PC-3 (cell line): ENCODE measurements around the gene TMEM54. TPM values are rescaled to one million over a fixed set of nuclear protein-coding genes. Genes with fewer than 3 reads are reported as not detected.

ENCODE experiments used
- ATAC-seq: fragments of 200-7000 bp; cut with Tn5 transposase; 2 replicates; pipeline ENCODE4 v1.9.1; 2020; ENCODE audit warnings: mild to moderate bottlenecking, moderate library complexity
- BruUV-seq: library from RNA; stranded (reverse); fragments of 400-500 nt; replicated peaks from 2 replicates; lab custom pipeline; 2021; lab: Mats Ljungman, UMichigan
- CTCF ChIA-PET: fragments of 300-600 bp; sonication (Branson Sonifier 250); formaldehyde crosslinking; loops from one replicate; lab custom pipeline; 2022; ENCODE audit warnings: antibody characterized with exemption; lab: Charles Lee
- POLR2A ChIA-PET: fragments of 300-600 bp; sonication (Branson Sonifier 250); formaldehyde crosslinking; loops from one replicate; lab custom pipeline; 2022; ENCODE audit warnings: antibody characterized with exemption; ENCODE audit not compliant: unreplicated experiment; lab: Charles Lee
- DNase-seq: peaks from one replicate; pipeline ENCODE4 v3.0.0-alpha.2; 2015
- H2AFZ ChIP-seq: fragments of 300-600 bp; sonication (generic); 2 replicates; pipeline ENCODE4 v1.6.0; 2016; ENCODE audit warnings: antibody characterized with exemption, low read length
- H3F3A ChIP-seq: fragments of 300-600 bp; sonication (generic); one replicate; pipeline ENCODE4 v1.6.0; 2017; ENCODE audit warnings: antibody characterized with exemption, low read length, control low read depth, mild to moderate bottlenecking; ENCODE audit not compliant: unreplicated experiment
- H3K27ac ChIP-seq: fragments of 300-600 bp; sonication (generic); 2 replicates; pipeline ENCODE4 v1.5.1; 2016; ENCODE audit warnings: mild to moderate bottlenecking, low read length
- H3K27me3 ChIP-seq: fragments of 300-600 bp; sonication (generic); 2 replicates; pipeline ENCODE4 v1.6.1; 2016; ENCODE audit warnings: low read length, mixed read lengths
- H3K36me3 ChIP-seq: fragments of 300-600 bp; sonication (generic); 2 replicates; pipeline ENCODE4 v1.6.1; 2016; ENCODE audit warnings: low read depth, mixed run types, low read length, mixed read lengths
- H3K4me1 ChIP-seq: fragments of 300-600 bp; sonication (generic); 2 replicates; pipeline ENCODE4 v1.5.1; 2016; ENCODE audit warnings: low read length; ENCODE audit not compliant: insufficient read depth
- H3K4me2 ChIP-seq: fragments of 300-600 bp; sonication (generic); 2 replicates; pipeline ENCODE4 v1.6.0; 2016; ENCODE audit warnings: low read length
- H3K4me3 ChIP-seq: fragments of 300-600 bp; sonication (generic); 2 replicates; pipeline ENCODE4 v1.5.1; 2016; ENCODE audit warnings: mild to moderate bottlenecking, low read length, mixed read lengths
- H3K79me2 ChIP-seq: fragments of 300-600 bp; sonication (generic); 2 replicates; pipeline ENCODE4 v1.6.1; 2017; ENCODE audit warnings: low read length, mixed read lengths
- H3K9ac ChIP-seq: fragments of 300-600 bp; sonication (generic); 2 replicates; pipeline ENCODE4 v1.6.0; 2016; ENCODE audit warnings: mild to moderate bottlenecking, low read length
- H3K9me2 ChIP-seq: fragments of 300-600 bp; sonication (generic); replicated peaks from 2 replicates; pipeline ENCODE4 v1.6.1; 2016; ENCODE audit warnings: mixed run types, low read length, mixed read lengths
- H3K9me3 ChIP-seq: fragments of 300-600 bp; sonication (generic); 2 replicates; pipeline ENCODE4 v1.6.1; 2016; ENCODE audit warnings: low read length, mixed read lengths
- H4K20me1 ChIP-seq: fragments of 300-600 bp; sonication (generic); 2 replicates; pipeline ENCODE4 v1.6.1; 2016; ENCODE audit warnings: low read length, mixed read lengths
- EZH2 ChIP-seq: fragments of 300-600 bp; sonication (generic); IDR thresholded peaks from one replicate; pipeline ENCODE4 v1.6.1; 2017; ENCODE audit warnings: antibody characterized with exemption, mild to moderate bottlenecking, low read length; ENCODE audit not compliant: unreplicated experiment
- EZH2phosphoT487 ChIP-seq: fragments of 300-600 bp; sonication (generic); IDR thresholded peaks from 2 replicates; pipeline ENCODE4 v1.6.1; 2018; ENCODE audit warnings: mild to moderate bottlenecking, antibody characterized with exemption, low read length, borderline replicate concordance
- intact Hi-C: fragments of 100-400 bp; cut with micrococcal nuclease; formaldehyde crosslinking; loops from 2 replicates; pipeline ENCODE4 v1.9.0; 2023
- total RNA-seq: library from RNA; depleted of rRNA; stranded (reverse); fragments of >200 nt; gene quantifications from 2 replicates; pipeline ENCODE4 v1.2.3, GENCODE V29; 2014
- TF ChIP-seq, protein P1 (sequence below): fragments of 300-600 bp; sonication (generic); conservative IDR thresholded peaks from 2 replicates; pipeline ENCODE4 v1.5.1; 2017; ENCODE audit warnings: antibody characterized with exemption, low read depth, mild to moderate bottlenecking, low read length

TMEM54 gene
- total RNA-seq, 1 experiment from 2014 or later: 175 TPM

DNA sequence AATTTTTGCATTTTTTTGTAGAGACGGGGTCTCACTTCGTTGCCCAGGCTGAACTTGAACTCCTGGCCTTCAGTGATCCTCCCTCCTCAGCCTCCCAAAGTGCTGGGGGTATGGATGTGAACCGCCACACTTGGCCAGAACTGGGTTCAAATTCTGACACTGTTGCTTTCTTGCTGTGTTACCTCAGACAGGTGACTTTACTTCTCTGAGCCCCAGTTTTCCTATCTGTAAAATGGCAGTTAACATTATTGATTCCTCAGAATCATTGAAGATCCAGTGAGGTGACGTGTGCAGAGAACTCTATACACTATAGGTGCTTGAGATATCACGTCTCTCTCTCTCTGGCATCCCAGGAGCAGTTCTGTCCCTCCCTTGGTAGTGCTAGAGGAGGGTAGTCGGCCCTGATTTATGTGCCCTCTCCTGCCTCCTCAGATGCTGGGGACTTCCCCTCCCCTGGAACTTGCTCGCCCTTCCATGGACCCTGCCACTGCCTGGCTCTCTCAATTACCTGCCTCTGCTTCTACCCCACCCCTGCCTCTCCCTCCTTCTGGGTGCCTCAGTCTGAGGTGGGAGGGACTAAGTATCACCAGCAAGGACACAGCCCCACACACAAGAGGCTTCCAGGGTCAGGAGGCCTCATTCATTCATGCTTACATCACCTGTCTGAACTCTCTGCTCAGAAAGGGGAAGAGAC is 17.7 kb downstream of the TMEM54 start:
- Histone ChIP-seq H3K4me1 (no peaks in the 10 kb centered on the region), H3K36me3 (no peaks in the 10 kb centered on the region), H3K9me3 (no peaks in the 10 kb centered on the region), H3K79me2 (no peaks in the 10 kb centered on the region), H3K9ac (no peak overlapping the region), H2AFZ (no peak overlapping the region), H3K27me3 (no peaks in the 10 kb centered on the region), H3K9me2 (no peaks in the 10 kb centered on the region), H4K20me1 (no peaks in the 10 kb centered on the region), H3K4me2 (no peak overlapping the region), H3K27ac (no peak overlapping the region), H3F3A (no peaks in the 10 kb centered on the region), H3K4me3 (no peak overlapping the region)
- no peak for DNase-seq
- intact Hi-C loops: no loop called here
- CTCF ChIA-PET: no interaction called here
- POLR2A ChIA-PET: no interaction called here
- TF ChIP-seq, protein P1, sequence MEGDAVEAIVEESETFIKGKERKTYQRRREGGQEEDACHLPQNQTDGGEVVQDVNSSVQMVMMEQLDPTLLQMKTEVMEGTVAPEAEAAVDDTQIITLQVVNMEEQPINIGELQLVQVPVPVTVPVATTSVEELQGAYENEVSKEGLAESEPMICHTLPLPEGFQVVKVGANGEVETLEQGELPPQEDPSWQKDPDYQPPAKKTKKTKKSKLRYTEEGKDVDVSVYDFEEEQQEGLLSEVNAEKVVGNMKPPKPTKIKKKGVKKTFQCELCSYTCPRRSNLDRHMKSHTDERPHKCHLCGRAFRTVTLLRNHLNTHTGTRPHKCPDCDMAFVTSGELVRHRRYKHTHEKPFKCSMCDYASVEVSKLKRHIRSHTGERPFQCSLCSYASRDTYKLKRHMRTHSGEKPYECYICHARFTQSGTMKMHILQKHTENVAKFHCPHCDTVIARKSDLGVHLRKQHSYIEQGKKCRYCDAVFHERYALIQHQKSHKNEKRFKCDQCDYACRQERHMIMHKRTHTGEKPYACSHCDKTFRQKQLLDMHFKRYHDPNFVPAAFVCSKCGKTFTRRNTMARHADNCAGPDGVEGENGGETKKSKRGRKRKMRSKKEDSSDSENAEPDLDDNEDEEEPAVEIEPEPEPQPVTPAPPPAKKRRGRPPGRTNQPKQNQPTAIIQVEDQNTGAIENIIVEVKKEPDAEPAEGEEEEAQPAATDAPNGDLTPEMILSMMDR: no peak
- no peak for TF ChIP-seq EZH2phosphoT487
- TF ChIP-seq EZH2: no peak
- no TSS peak for BruUV-seq
- no peak for ATAC-seq

DNA sequence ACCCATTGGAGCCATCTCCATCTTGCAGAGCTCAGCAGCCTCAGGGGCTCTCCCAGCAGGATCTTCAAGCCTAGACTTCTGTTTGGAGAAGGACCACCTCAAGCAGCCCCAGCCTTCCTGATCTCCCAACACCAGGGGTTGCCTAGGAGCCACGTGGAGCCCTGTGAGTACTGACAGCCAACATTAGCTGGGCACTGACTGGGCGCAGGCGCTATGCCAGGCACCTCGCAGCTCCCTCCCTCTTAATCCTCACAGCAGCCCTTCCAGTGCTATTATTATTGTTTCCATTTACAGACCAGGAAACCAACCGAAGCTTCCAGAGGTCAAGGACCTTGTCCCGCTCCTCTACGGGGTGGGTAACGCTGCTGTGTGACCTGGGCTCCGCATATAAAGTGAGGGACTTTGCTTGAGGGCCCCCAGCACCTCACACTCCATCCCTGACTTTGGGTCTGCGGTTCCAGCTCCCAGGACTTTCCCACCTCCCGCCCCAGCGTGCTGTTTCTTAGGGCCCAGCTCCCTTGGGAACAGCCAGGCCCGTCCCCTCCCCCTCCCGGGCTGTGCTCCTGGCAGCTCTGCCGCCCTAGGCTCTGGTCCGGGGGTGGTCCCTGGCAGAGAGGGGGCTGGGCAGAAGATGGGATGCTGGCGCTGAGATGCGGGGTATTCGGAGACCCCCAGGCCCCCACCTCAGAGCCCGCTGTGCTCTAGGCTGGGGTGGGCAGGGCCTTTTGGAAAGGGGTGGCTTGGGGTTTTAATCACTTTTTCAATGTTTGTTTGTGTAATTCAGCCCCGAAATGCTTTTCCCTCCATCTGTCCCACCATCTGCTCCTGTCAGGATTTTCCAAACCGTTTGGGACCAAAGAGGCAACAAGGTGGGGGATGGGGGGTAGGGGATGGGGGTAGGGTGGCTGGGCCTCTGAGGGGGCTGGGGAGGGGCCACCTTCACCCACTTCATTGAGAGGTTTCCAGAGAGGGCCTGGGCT is 19.0 kb downstream of the TMEM54 start:
- no peak for ATAC-seq
- CTCF ChIA-PET: no interaction called here

More for the DNA sequence above, 19.0 kb downstream of the TMEM54 start:
- intact Hi-C loops: no loop called here
- Histone ChIP-seq H3K4me2 (no peak overlapping the region), H3K4me1 (no peaks in the 10 kb centered on the region), H4K20me1 (no peaks in the 10 kb centered on the region), H3F3A (no peaks in the 10 kb centered on the region), H3K27me3 (no peaks in the 10 kb centered on the region), H3K36me3 (no peaks in the 10 kb centered on the region), H2AFZ (no peak overlapping the region), H3K27ac (no peak overlapping the region), H3K4me3 (no peak overlapping the region), H3K9me3 (no peaks in the 10 kb centered on the region), H3K79me2 (no peaks in the 10 kb centered on the region), H3K9me2 (no peaks in the 10 kb centered on the region), H3K9ac (no peak overlapping the region)
- POLR2A ChIA-PET: interaction anchor here (0.7 kb wide), 1 partner anchor 132 kb away, joined by 3 read pairs; no protein-coding TSS in a partner anchor
- DNase-seq: no peak
- no TSS peak for BruUV-seq
- TF ChIP-seq, protein P1: no peak
- no peak for TF ChIP-seq EZH2
- no peak for TF ChIP-seq EZH2phosphoT487
